GM12878 (cell line): ENCODE results near the gene PDXDC1. TPM values are rescaled to one million over a fixed set of nuclear protein-coding genes. Genes with fewer than 3 reads are reported as not detected.

Source experiments
- ATAC-seq: fragments of 200-7000 bp; cut with Tn5 transposase; 3 replicates; pipeline ENCODE4 v1.9.1; 2020; ENCODE audit warnings: mild to moderate bottlenecking, moderate library complexity
- BruUV-seq: library from RNA; stranded (reverse); fragments of 400-500 nt; replicated peaks from 2 replicates; lab custom pipeline; 2021; lab: Mats Ljungman, UMichigan
- CTCF ChIA-PET: fragments of 300-600 bp; sonication (Branson Sonifier 250); formaldehyde crosslinking; extraction: SDS; loops from one replicate; lab custom pipeline; 2021; ENCODE audit warnings: inconsistent platforms; lab: Yijun Ruan, JAX
- POLR2A ChIA-PET: fragments of 350-600 bp; formaldehyde crosslinking; extraction: SDS; loops from one replicate; lab custom pipeline; 2021; ENCODE audit warnings: inconsistent platforms; lab: Charles Lee
- RAD21 ChIA-PET: fragments of 300-600 bp; sonication (Branson Sonifier 250); formaldehyde crosslinking; loops from one replicate; lab custom pipeline; 2023; ENCODE audit warnings: antibody characterized with exemption; ENCODE audit not compliant: unreplicated experiment; lab: Charles Lee
- SMC1A ChIA-PET: fragments of 300-600 bp; sonication (Branson Sonifier 250); formaldehyde crosslinking; loops from one replicate; lab custom pipeline; 2023; ENCODE audit not compliant: unreplicated experiment, uncharacterized antibody; lab: Charles Lee
- DNase-seq: peaks from one replicate; pipeline ENCODE4 v3.0.0-alpha.2; 2011; ENCODE audit warnings: low read depth, low spot score
- FAIRE-seq: peaks from 3 replicates; lab custom pipeline; 2011; peaks lifted over from hg19 to GRCh38; lab: Jason Lieb, UNC
- H2AFZ ChIP-seq: 2 replicates; pipeline ENCODE4 v1.6.0; 2011; ENCODE audit warnings: low read depth, low read length, control low read depth; ENCODE audit not compliant: control insufficient read depth
- H3K27ac ChIP-seq: 2 replicates; pipeline ENCODE4 v1.5.1; 2011; ENCODE audit warnings: control low read depth; ENCODE audit not compliant: control insufficient read depth, insufficient read depth
- H3K27me3 ChIP-seq, 2 experiments: replicated peaks in 1 of 2; 2 replicates each; pipeline versions ENCODE4 v1.6.0 to v1.6.1; 2011; ENCODE audit warnings: low read length in 1 of 2; ENCODE audit not compliant: control insufficient read depth in 2 of 2, insufficient read depth in 2 of 2
- H3K36me3 ChIP-seq, 2 experiments: 2 replicates each; pipeline ENCODE4 v1.5.1; 2011; ENCODE audit warnings: low read length in 1 of 2; ENCODE audit not compliant: control insufficient read depth in 2 of 2, insufficient read depth in 2 of 2
- H3K4me1 ChIP-seq: 2 replicates; pipeline ENCODE4 v1.6.1; 2011; ENCODE audit warnings: mild to moderate bottlenecking, low read length, moderate library complexity, mixed read lengths; ENCODE audit not compliant: control insufficient read depth, insufficient read depth
- H3K4me2 ChIP-seq: 2 replicates; pipeline ENCODE4 v1.6.0; 2011; ENCODE audit warnings: control low read depth; ENCODE audit not compliant: control insufficient read depth, insufficient read depth
- H3K4me3 ChIP-seq: fragments of 200-600 bp; sonication (generic); 2 replicates; pipeline ENCODE4 v1.5.1; 2016
- H3K79me2 ChIP-seq: 2 replicates; pipeline ENCODE4 v1.6.0; 2011; ENCODE audit warnings: low read length; ENCODE audit not compliant: control insufficient read depth, insufficient read depth
- H3K9ac ChIP-seq: 2 replicates; pipeline ENCODE4 v1.8.0; 2011; ENCODE audit warnings: low read length, control low read depth, mixed read lengths; ENCODE audit not compliant: control insufficient read depth, insufficient read depth
- H3K9me3 ChIP-seq: replicated peaks from 3 replicates; pipeline ENCODE4 v1.5.1; 2011; ENCODE audit warnings: mild to moderate bottlenecking, low read length; ENCODE audit not compliant: control insufficient read depth, insufficient read depth
- H4K20me1 ChIP-seq: 2 replicates; pipeline ENCODE4 v1.6.0; 2011; ENCODE audit not compliant: control insufficient read depth, insufficient read depth
- BCL3 ChIP-seq: IDR thresholded peaks from 2 replicates; pipeline ENCODE4 v1.6.1; 2011; ENCODE audit warnings: borderline replicate concordance, low read depth, mild to moderate bottlenecking, moderate library complexity, low read length; ENCODE audit not compliant: insufficient read depth, poor library complexity, severe bottlenecking
- CHD4 ChIP-seq: fragments of 200-600 bp; sonication (generic); IDR thresholded peaks from 2 replicates; pipeline ENCODE4 v1.6.1; 2016; ENCODE audit warnings: mild to moderate bottlenecking
- CREM ChIP-seq: IDR thresholded peaks from 2 replicates; pipeline ENCODE4 v1.6.1; 2014; ENCODE audit warnings: antibody characterized with exemption, low read depth
- EGR1 ChIP-seq, 2 experiments: IDR thresholded peaks; 1 replicate in 1 of 2; 2 replicates in 1 of 2; pipeline ENCODE4 v1.6.1; 2011 to 2012; ENCODE audit warnings: low read depth in 2 of 2, low read length in 2 of 2, borderline replicate concordance in 1 of 2, mild to moderate bottlenecking in 1 of 2, moderate library complexity in 1 of 2
- GABPA ChIP-seq: IDR thresholded peaks from 2 replicates; pipeline ENCODE4 v1.6.1; 2014; ENCODE audit warnings: antibody characterized with exemption, low read depth, mild to moderate bottlenecking, inconsistent platforms
- MTA3 ChIP-seq: IDR thresholded peaks from 2 replicates; pipeline ENCODE4 v1.6.1; 2012; ENCODE audit warnings: low read length, inconsistent platforms, borderline replicate concordance
- RELB ChIP-seq: fragments of 450-650 bp; IDR thresholded peaks from 2 replicates; pipeline ENCODE4 v1.6.1; 2017; ENCODE audit warnings: low read depth, mild to moderate bottlenecking, moderate library complexity
- SMARCA5 ChIP-seq: fragments of 450-650 bp; IDR thresholded peaks from 2 replicates; pipeline ENCODE4 v1.6.1; 2017; ENCODE audit warnings: mild to moderate bottlenecking
- ZBTB40 ChIP-seq: fragments of 450-650 bp; IDR thresholded peaks from 2 replicates; pipeline ENCODE4 v1.6.1; 2016; ENCODE audit warnings: mild to moderate bottlenecking, moderate library complexity, borderline replicate concordance
- WGBS: methylation state at CpG from one replicate; pipeline ENCODE4 v1.1.6; 2016; ENCODE audit warnings: low lambda C conversion rate; ENCODE audit not compliant: insufficient replicate concordance, insufficient coverage; ENCODE audit errors: missing lambda C conversion rate; 5-methylcytosine and 5-hydroxymethylcytosine counted together
- in situ Hi-C: fragments of 300-500 bp; cut with MboI; formaldehyde crosslinking; loops from 9 replicates; pipeline ENCODE4 v1.14.3; 2018; ENCODE audit warnings: mixed read lengths
- intact Hi-C: fragments of 100-400 bp; cut with micrococcal nuclease; formaldehyde crosslinking; loops from one replicate; pipeline ENCODE4 v1.14.2; 2022; ENCODE audit not compliant: unreplicated experiment
- polyA plus RNA-seq, 11 experiments: library from polyadenylated mRNA; depleted of rRNA in 4 of 11; unstranded in 6 of 11; stranded (reverse) in 5 of 11; fragments of >200 nt; fragmentation: Nextera tagmentation in 4 of 11; fragmentation: Illumina TruSeq in 1 of 11; extraction: Ambion mirVana in 4 of 11; extraction: Trizol in 1 of 11; gene quantifications; 1 replicate in 1 of 11; 2 replicates in 10 of 11; pipeline versions ENCODE4 v1.2.1 to v1.2.3, GENCODE V29; 2011 to 2016; ENCODE audit warnings: inconsistent platforms in 2 of 11, missing spikeins in 2 of 11, low read depth in 1 of 11
- total RNA-seq, 4 experiments: library from RNA; depleted of rRNA in 3 of 4; stranded (reverse); fragments of >200 nt in 3 of 4; fragmentation: Illumina TruSeq in 1 of 4; extraction: Trizol in 1 of 4; gene quantifications; 2 replicates each; pipeline versions ENCODE4 v1.2.1 to v1.2.3, GENCODE V29; 2013 to 2021

The PDXDC1 gene
- total and polyA plus RNA-seq, 10 of the 15 experiments (the other 5 are each of a cell fraction or from before 2014, with no cell fraction given): 6.1 to 78.2 (median 53.8) TPM

GRCh38 chr16:14963281-14964173 lies 11.3 kb upstream of the PDXDC1 start:
- Histone ChIP-seq H3K4me2 (no peak overlapping the region), H3K9me3 (no peaks in the 10 kb centered on the region), H3K27ac (no peak overlapping the region), H4K20me1 (no peaks in the 10 kb centered on the region), H3K4me1 (no peaks in the 10 kb centered on the region), H3K79me2 (no peaks in the 10 kb centered on the region), H3K9ac (no peak overlapping the region), H3K4me3 (no peak overlapping the region), H3K27me3 (peaks cover 0 to 3% of the 10 kb centered on the region in 2 experiments; a peak in 2 of 4 replicates), H3K36me3 (no peaks in the 10 kb centered on the region), H2AFZ (no peak overlapping the region)
- no TSS peak for BruUV-seq
- POLR2A ChIA-PET: no interaction called here
- ATAC-seq (no peak), FAIRE-seq (no peak), DNase-seq (no peak)
- RAD21 ChIA-PET: interaction anchor here (1.1 kb wide), 1 partner anchor 12 kb away, joined by 5 read pairs; the partner anchor contains the start of gene PDXDC1
- intact Hi-C loops (no loop called here), in situ Hi-C loops (no loop called here)
- no peak for TF ChIP-seq MTA3
- TF ChIP-seq GABPA: no peak
- no peak for TF ChIP-seq ZBTB40
- no peak for TF ChIP-seq BCL3
- no peak for TF ChIP-seq RELB
- TF ChIP-seq SMARCA5: no peak
- no peak for TF ChIP-seq CHD4
- TF ChIP-seq EGR1 (IDR thresholded peaks at IDR 0.05; ENCODE audit: borderline replicate concordance in 1 of 2, low read depth in 2 of 2, low read length in 2 of 2): no peak
- TF ChIP-seq CREM: no peak
- CTCF ChIA-PET: interaction anchor here (0.9 kb wide), 1 partner anchor 681 kb away, joined by 3 read pairs; no protein-coding TSS in a partner anchor
- 42% methylated on average over 8 of the region's 8 CpGs for WGBS
- SMC1A ChIA-PET: no interaction called here
